GM23338 (cell line): ENCODE measurements around the gene BRICD5.

Experiments used
- CREB1 ChIP-seq: fragments of 250-450 bp; sonication (Bioruptor Pico); IDR thresholded peaks from 2 replicates; pipeline ENCODE4 v1.5.0; 2020; ENCODE audit warnings: low read depth, mild to moderate bottlenecking, moderate library complexity
- CTCF ChIP-seq, 2 experiments: fragments of 200-600 bp in 1 of 2; sonication (generic) in 1 of 2; conservative IDR thresholded peaks; 2 replicates each; pipeline versions ENCODE4 v1.5.1 to v1.6.1; 2016 to 2017; ENCODE audit warnings: antibody characterized with exemption in 2 of 2, low read depth in 2 of 2, mild to moderate bottlenecking in 2 of 2, moderate library complexity in 1 of 2
- EZH2 ChIP-seq: fragments of 200-600 bp; sonication (generic); IDR thresholded peaks from one replicate; pipeline ENCODE4 v1.8.0; 2017; ENCODE audit warnings: antibody characterized with exemption, mild to moderate bottlenecking, low read depth; ENCODE audit not compliant: unreplicated experiment
- EZH2phosphoT487 ChIP-seq: fragments of 200-600 bp; sonication (generic); IDR thresholded peaks from one replicate; pipeline ENCODE4 v1.8.1; 2018; ENCODE audit warnings: antibody characterized with exemption; ENCODE audit not compliant: unreplicated experiment
- JUNB ChIP-seq: IDR thresholded peaks from one replicate; pipeline ENCODE4 v1.6.1; 2016; ENCODE audit warnings: antibody characterized with exemption; ENCODE audit not compliant: unreplicated experiment
- POLR2AphosphoS5 ChIP-seq: IDR thresholded peaks from 2 replicates; pipeline ENCODE4 v1.6.1; 2016; ENCODE audit warnings: antibody characterized with exemption, low read depth
- STAT1 ChIP-seq: IDR thresholded peaks from one replicate; pipeline ENCODE4 v1.6.1; 2016; ENCODE audit warnings: antibody characterized with exemption; ENCODE audit not compliant: unreplicated experiment

- TF ChIP-seq POLR2AphosphoS5 (peak; percentile 85), EZH2 (no peak), CTCF (conservative IDR thresholded peaks at IDR 0.05; ENCODE audit: low read depth in 2 of 2) (peak; percentile 45 to 68), CREB1 (CRISPR knock-in tag) (no peak), STAT1 (no peak), JUNB (no peak), EZH2phosphoT487 (no peak)
These were observed 40.8 kb upstream of the BRICD5 start, which contains the start of gene ECI1 for GRCh38 chr16:2251296-2252111.
